H9 (cell line): ENCODE results near the gene ECSIT. TPM values are rescaled to one million over a fixed set of nuclear protein-coding genes. Genes with fewer than 3 reads are reported as not detected.

Source experiments
- DNase-seq: peaks from one replicate; pipeline ENCODE4 v3.0.0-alpha.2; 2017
- H2AFZ ChIP-seq: one replicate; pipeline ENCODE4 v1.6.1; 2013; ENCODE audit warnings: mild to moderate bottlenecking, low read length, control low read depth, moderate library complexity
- H2AK5ac ChIP-seq: 2 replicates; pipeline ENCODE4 v1.6.1; 2013; ENCODE audit warnings: low read length, control low read depth, mixed read lengths; ENCODE audit not compliant: insufficient read length
- H2BK120ac ChIP-seq: one replicate; pipeline ENCODE4 v1.6.1; 2013; ENCODE audit warnings: low read depth, mild to moderate bottlenecking, low read length, control low read depth, inconsistent platforms; ENCODE audit not compliant: poor library complexity, severe bottlenecking
- H2BK12ac ChIP-seq: 2 replicates; pipeline ENCODE4 v1.6.1; 2013; ENCODE audit warnings: low read length, control low read depth, mixed read lengths, low read depth; ENCODE audit not compliant: insufficient read length
- H2BK15ac ChIP-seq: 2 replicates; pipeline ENCODE4 v1.6.1; 2013; ENCODE audit warnings: low read depth, low read length, control low read depth
- H2BK20ac ChIP-seq: one replicate; pipeline ENCODE4 v1.6.1; 2013; ENCODE audit warnings: low read depth, mild to moderate bottlenecking, low read length, control low read depth, inconsistent platforms; ENCODE audit not compliant: poor library complexity, severe bottlenecking
- H2BK5ac ChIP-seq: 2 replicates; pipeline ENCODE4 v1.6.1; 2013; ENCODE audit warnings: low read length, control low read depth, mixed read lengths; ENCODE audit not compliant: insufficient read length
- H3K14ac ChIP-seq: 2 replicates; pipeline ENCODE4 v1.6.1; 2013; ENCODE audit warnings: low read length, control low read depth; ENCODE audit not compliant: insufficient read depth
- H3K18ac ChIP-seq: 2 replicates; pipeline ENCODE4 v1.6.1; 2013; ENCODE audit warnings: low read depth, mild to moderate bottlenecking, mixed read lengths, low read length, control low read depth; ENCODE audit not compliant: insufficient read length
- H3K23ac ChIP-seq: 2 replicates; pipeline ENCODE4 v1.6.1; 2013; ENCODE audit warnings: low read length, control low read depth, mixed read lengths, low read depth; ENCODE audit not compliant: insufficient read length
- H3K23me2 ChIP-seq: 2 replicates; pipeline ENCODE4 v1.6.1; 2013; ENCODE audit warnings: low read depth, mild to moderate bottlenecking, mixed read lengths, low read length, control low read depth; ENCODE audit not compliant: insufficient read length, poor library complexity, severe bottlenecking
- H3K27ac ChIP-seq: 2 replicates; pipeline ENCODE4 v1.5.1; 2013; ENCODE audit warnings: low read length, control low read depth, mixed read lengths, low read depth; ENCODE audit not compliant: insufficient read length
- H3K27me3 ChIP-seq: 2 replicates; pipeline ENCODE4 v1.6.1; 2013; ENCODE audit warnings: low read length, control low read depth, inconsistent platforms; ENCODE audit not compliant: insufficient read depth
- H3K4ac ChIP-seq: 2 replicates; pipeline ENCODE4 v1.6.1; 2013; ENCODE audit warnings: low read depth, mild to moderate bottlenecking, control low read depth, inconsistent platforms, low read length, moderate library complexity
- H3K4me1 ChIP-seq: 2 replicates; pipeline ENCODE4 v1.6.1; 2013; ENCODE audit warnings: low read length, control low read depth, inconsistent platforms; ENCODE audit not compliant: insufficient read depth
- H3K4me2 ChIP-seq: 2 replicates; pipeline ENCODE4 v1.6.1; 2013; ENCODE audit warnings: low read length, control low read depth, mixed read lengths; ENCODE audit not compliant: insufficient read length, insufficient read depth
- H3K56ac ChIP-seq: 2 replicates; pipeline ENCODE4 v1.6.1; 2013; ENCODE audit warnings: low read depth, mild to moderate bottlenecking, mixed read lengths, low read length, control low read depth; ENCODE audit not compliant: insufficient read length
- H3K79me1 ChIP-seq: 2 replicates; pipeline ENCODE4 v1.6.1; 2013; ENCODE audit warnings: low read depth, mild to moderate bottlenecking, moderate library complexity, low read length, control low read depth, inconsistent platforms; ENCODE audit not compliant: insufficient read depth, poor library complexity, severe bottlenecking
- H3K79me2 ChIP-seq: 2 replicates; pipeline ENCODE4 v1.6.1; 2013; ENCODE audit warnings: low read length, control low read depth, inconsistent platforms; ENCODE audit not compliant: insufficient read depth
- H3K9ac ChIP-seq: 2 replicates; pipeline ENCODE4 v1.6.1; 2013; ENCODE audit warnings: low read length, control low read depth, mixed read lengths; ENCODE audit not compliant: insufficient read length; ENCODE audit errors: extremely low read depth
- H3K9me3 ChIP-seq: one replicate; pipeline ENCODE4 v1.6.1; 2013; ENCODE audit warnings: low read depth, low read length, inconsistent platforms; ENCODE audit not compliant: control insufficient read depth
- H3T11ph ChIP-seq: one replicate; pipeline ENCODE4 v1.6.1; 2013; ENCODE audit warnings: mild to moderate bottlenecking, low read length, control low read depth, inconsistent platforms
- H4K20me1 ChIP-seq: one replicate; pipeline ENCODE4 v1.6.1; 2013; ENCODE audit not compliant: control insufficient read depth, insufficient read length, insufficient read depth
- H4K5ac ChIP-seq: 2 replicates; pipeline ENCODE4 v1.6.1; 2013; ENCODE audit warnings: low read depth, mild to moderate bottlenecking, mixed read lengths, low read length, control low read depth; ENCODE audit not compliant: insufficient read length
- H4K8ac ChIP-seq: replicated peaks from 2 replicates; pipeline ENCODE4 v1.6.1; 2013; ENCODE audit warnings: low read length, control low read depth, mixed read lengths, low read depth; ENCODE audit not compliant: insufficient read length
- H4K91ac ChIP-seq: 2 replicates; pipeline ENCODE4 v1.6.1; 2013; ENCODE audit warnings: low read depth, mild to moderate bottlenecking, moderate library complexity, mixed read lengths, low read length, control low read depth; ENCODE audit not compliant: insufficient read length
- H3K27ac Mint-ChIP-seq, 3 experiments: 2 replicates in 2 of 3; 3 replicates in 1 of 3; pipeline ENCODE4 v1.8.0; 2020 to 2021; ENCODE audit warnings: mixed read lengths in 3 of 3, mild to moderate bottlenecking in 1 of 3, moderate library complexity in 1 of 3
- H3K27me3 Mint-ChIP-seq: 2 replicates; pipeline ENCODE4 v1.8.0; 2021; ENCODE audit warnings: low read depth, mild to moderate bottlenecking, moderate library complexity, mixed read lengths
- H3K36me3 Mint-ChIP-seq, 3 experiments: 2 replicates in 2 of 3; 3 replicates in 1 of 3; pipeline ENCODE4 v1.8.0; 2020 to 2021; ENCODE audit warnings: low read depth in 3 of 3, mixed read lengths in 3 of 3; ENCODE audit not compliant: insufficient read depth in 1 of 3
- H3K4me1 Mint-ChIP-seq, 2 experiments: 2 replicates each; pipeline ENCODE4 v1.8.0; 2020; ENCODE audit warnings: mixed read lengths in 2 of 2
- H3K4me3 Mint-ChIP-seq, 2 experiments: 2 replicates in 1 of 2; 3 replicates in 1 of 2; pipeline ENCODE4 v1.8.0; 2020 to 2021; ENCODE audit warnings: mild to moderate bottlenecking in 2 of 2, mixed read lengths in 2 of 2, moderate library complexity in 1 of 2
- H3K9me3 Mint-ChIP-seq, 2 experiments: 2 replicates in 1 of 2; 3 replicates in 1 of 2; pipeline ENCODE4 v1.8.0; 2020; ENCODE audit warnings: mild to moderate bottlenecking in 2 of 2, mixed read lengths in 2 of 2, moderate library complexity in 1 of 2
- CTCF ChIP-seq: fragments of 200-600 bp; sonication (generic); conservative IDR thresholded peaks from 3 replicates; pipeline ENCODE4 v1.8.0; 2021; ENCODE audit warnings: antibody characterized with exemption, mild to moderate bottlenecking
- WGBS: extraction: QIAGEN DNeasy Blood & Tissue Kit; methylation state at CpG from one replicate; pipeline ENCODE4 v1.1.7; 2013; ENCODE audit warnings: missing lambda C conversion rate, low lambda C conversion rate, mixed read lengths; ENCODE audit not compliant: insufficient read length; ENCODE audit errors: extremely low coverage; 5-methylcytosine and 5-hydroxymethylcytosine counted together
- total RNA-seq: library from RNA; stranded (reverse); gene quantifications from 2 replicates; pipeline ENCODE4 v1.2.1, GENCODE V29; 2021

ECSIT gene
- total RNA-seq, 1 experiment from 2014 or later = 42.4 TPM

GRCh38 chr19:11465600-11465999 lies 63.3 kb downstream of the ECSIT start:
- no peaks in the 10 kb centered on the region for H4K20me1 ChIP-seq
- H3K18ac ChIP-seq = no peak overlapping the region
- H3K23ac ChIP-seq = no peak overlapping the region
- no peaks in the 10 kb centered on the region for H3K27me3 ChIP-seq
- no peak overlapping the region for H2BK120ac ChIP-seq
- no peak for TF ChIP-seq CTCF
- Mint-ChIP-seq H3K4me3 (no peak overlapping the region; a peak in 1 of 5 replicates), H3K27me3 (peaks cover 1% of the 10 kb centered on the region; the same call in 1 of the 2 replicates), H3K27ac (no peak overlapping the region; a peak in 1 of 7 replicates), H3K4me1 (peaks cover 7 to 11% of the 10 kb centered on the region in 2 experiments), H3K36me3 (no peaks in the 10 kb centered on the region), H3K9me3 (no peaks in the 10 kb centered on the region)
- no peak overlapping the region for H3K4me2 ChIP-seq
- no peaks in the 10 kb centered on the region for H3K23me2 ChIP-seq
- H3K4me1 ChIP-seq = peaks cover 9% of the 10 kb centered on the region; the same call in 1 of the 2 replicates
- no peak overlapping the region for H4K5ac ChIP-seq
- no peaks in the 10 kb centered on the region for H3K79me1 ChIP-seq
- H2BK5ac ChIP-seq = no peak overlapping the region
- no peak overlapping the region for H4K91ac ChIP-seq
- H2AK5ac ChIP-seq = no peak overlapping the region
- peak; percentile 67 for DNase-seq
- H3K27ac ChIP-seq = no peak overlapping the region
- H2BK20ac ChIP-seq = no peak overlapping the region
- no peak overlapping the region for H2BK15ac ChIP-seq
- no peak overlapping the region for H3K56ac ChIP-seq
- H4K8ac ChIP-seq = no peak overlapping the region
- no peak overlapping the region for H2BK12ac ChIP-seq
- H3K79me2 ChIP-seq = no peaks in the 10 kb centered on the region
- no peak overlapping the region for H3T11ph ChIP-seq
- no peaks in the 10 kb centered on the region for H3K9me3 ChIP-seq
- no CpG with 5 or more reads among the region's 8 CpGs for WGBS
- no peak overlapping the region for H3K14ac ChIP-seq
- no peak overlapping the region for H3K4ac ChIP-seq
- no peak overlapping the region for H3K9ac ChIP-seq
- H2AFZ ChIP-seq = no peak overlapping the region
